B cell (primary cell): ENCODE measurements around the gene IRF9.

Experiments used
- CTCF ChIP-seq: fragments of 200-600 bp; IDR thresholded peaks from one replicate; pipeline ENCODE4 v1.8.0; 2022; ENCODE audit warnings: antibody characterized with exemption, mild to moderate bottlenecking
- EZH2 ChIP-seq: IDR thresholded peaks from 2 replicates; pipeline ENCODE4 v1.6.1; 2012; ENCODE audit warnings: borderline replicate concordance, low read depth, mild to moderate bottlenecking, moderate library complexity, low read length; ENCODE audit not compliant: insufficient read depth, poor library complexity, severe bottlenecking

DNA sequence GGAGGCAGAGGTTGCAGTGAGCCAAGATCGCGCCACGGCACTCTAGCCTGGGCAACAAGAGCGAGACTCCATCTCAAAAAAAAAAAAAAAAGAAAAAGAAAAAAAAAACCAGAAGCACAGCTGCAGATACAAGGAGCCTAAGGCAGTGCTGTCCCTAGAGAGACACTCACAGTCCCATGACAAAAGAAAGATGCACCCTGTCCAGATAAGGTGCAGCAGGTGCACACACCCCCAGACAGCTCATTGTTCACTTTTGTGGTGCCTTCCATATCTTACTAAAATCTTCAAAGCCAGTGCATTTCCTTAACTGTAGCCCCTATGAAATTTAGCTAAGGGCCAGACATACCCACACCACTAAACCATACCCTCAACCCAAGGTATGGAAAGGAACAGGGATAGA lies 38.6 kb upstream of the IRF9 start:
- TF ChIP-seq CTCF (no peak), EZH2 (no peak)
